Prostate gland (tissue), 2 donors: Measurements from ENCODE around the gene SMPDL3A.

Experiments used
- POLR2A ChIP-seq: fragments of 450-650 bp; IDR thresholded peaks from one replicate; pipeline ENCODE4 v1.6.1; 2016; ENCODE audit warnings: antibody characterized with exemption, mild to moderate bottlenecking
- TF ChIP-seq, protein P1 (sequence below), 4 experiments: fragments of 200-600 bp in 2 of 4; fragments of 450-650 bp in 2 of 4; sonication (generic) in 2 of 4; IDR thresholded peaks; 1 replicate in 3 of 4; 2 replicates in 1 of 4; pipeline ENCODE4 v1.5.1; 2016 to 2019; ENCODE audit warnings: antibody characterized with exemption in 4 of 4, mild to moderate bottlenecking in 2 of 4, moderate library complexity in 2 of 4

DNA sequence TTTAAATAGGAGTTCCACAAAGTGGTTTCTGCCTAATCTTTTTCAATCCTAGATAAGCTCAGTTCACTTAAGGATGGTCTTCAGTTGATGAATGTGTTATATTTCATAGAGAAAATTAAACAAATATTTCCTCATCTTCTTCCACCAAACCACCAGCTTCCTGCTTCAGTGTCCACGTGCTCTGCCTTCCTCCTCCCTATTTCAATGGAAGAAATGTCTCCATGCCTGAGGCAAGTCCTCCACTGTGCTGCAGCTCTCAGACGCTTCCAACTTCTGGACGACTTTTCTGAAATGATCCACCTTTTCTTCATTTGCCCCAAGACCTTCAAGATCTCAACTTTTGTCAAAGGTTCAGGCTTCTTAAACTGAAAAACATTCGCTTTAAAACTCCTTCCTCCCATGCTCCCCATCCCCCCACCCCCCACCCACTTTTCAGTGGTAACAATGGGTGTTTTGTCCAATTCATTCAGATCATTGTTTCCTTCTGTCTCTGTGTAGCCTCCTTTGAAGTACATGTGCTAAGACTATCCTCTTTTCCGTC, 34.8 kb upstream of the SMPDL3A start:
- TF ChIP-seq, protein P1, sequence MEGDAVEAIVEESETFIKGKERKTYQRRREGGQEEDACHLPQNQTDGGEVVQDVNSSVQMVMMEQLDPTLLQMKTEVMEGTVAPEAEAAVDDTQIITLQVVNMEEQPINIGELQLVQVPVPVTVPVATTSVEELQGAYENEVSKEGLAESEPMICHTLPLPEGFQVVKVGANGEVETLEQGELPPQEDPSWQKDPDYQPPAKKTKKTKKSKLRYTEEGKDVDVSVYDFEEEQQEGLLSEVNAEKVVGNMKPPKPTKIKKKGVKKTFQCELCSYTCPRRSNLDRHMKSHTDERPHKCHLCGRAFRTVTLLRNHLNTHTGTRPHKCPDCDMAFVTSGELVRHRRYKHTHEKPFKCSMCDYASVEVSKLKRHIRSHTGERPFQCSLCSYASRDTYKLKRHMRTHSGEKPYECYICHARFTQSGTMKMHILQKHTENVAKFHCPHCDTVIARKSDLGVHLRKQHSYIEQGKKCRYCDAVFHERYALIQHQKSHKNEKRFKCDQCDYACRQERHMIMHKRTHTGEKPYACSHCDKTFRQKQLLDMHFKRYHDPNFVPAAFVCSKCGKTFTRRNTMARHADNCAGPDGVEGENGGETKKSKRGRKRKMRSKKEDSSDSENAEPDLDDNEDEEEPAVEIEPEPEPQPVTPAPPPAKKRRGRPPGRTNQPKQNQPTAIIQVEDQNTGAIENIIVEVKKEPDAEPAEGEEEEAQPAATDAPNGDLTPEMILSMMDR (IDR thresholded peaks at IDR 0.05) = no peak
- no peak for TF ChIP-seq POLR2A
